Measurements from ENCODE around the gene SLC25A45.
"Not testable (repeated sequence)": the region's sequence is repeated elsewhere in the genome, so short reads cannot be mapped to it uniquely, and the experiment has no call there.

Gene SLC25A45

GRCh38 chr11:65356394-65356972 lies 26.0 kb downstream of the SLC25A45 start:
- no peak for DNase-seq

GRCh38 chr11:65355776-65356393 lies 26.6 kb downstream of the SLC25A45 start:
- DNase-seq: peak in 1 of 2 donors; percentile 28

- no peak for DNase-seq
Measured at GRCh38 chr11:65355013-65355775, 27.3 kb downstream of the SLC25A45 start.

GRCh38 chr11:65354265-65355012 lies 28.0 kb downstream of the SLC25A45 start, which contains the start of gene TIGD3:
TSS of gene TIGD3 (plus strand) at chr11:65354751. CDS start at chr11:65355809, 1,058 bp downstream.
- DNase-seq: peak; percentile 96 to 97

- peak in 1 of 2 donors; percentile 73 for DNase-seq
Measured at GRCh38 chr11:65353900-65354264, 28.6 kb downstream of the SLC25A45 start.

- DNase-seq: no peak
Measured at GRCh38 chr11:65353376-65353775, 29.1 kb downstream of the SLC25A45 start.

- peak in 1 of 2 donors; percentile 35 for DNase-seq
Measured at GRCh38 chr11:65352783-65353182, 29.7 kb downstream of the SLC25A45 start.

- no peak for DNase-seq
Measured at GRCh38 chr11:65351511-65351910, 30.9 kb downstream of the SLC25A45 start.

GRCh38 chr11:65341856-65342255 lies 40.6 kb downstream of the SLC25A45 start:
- DNase-seq: no peak

- DNase-seq: no peak
Measured at GRCh38 chr11:65340226-65340625, 42.2 kb downstream of the SLC25A45 start.

- DNase-seq: no peak
Measured at GRCh38 chr11:65338676-65339075, 43.8 kb downstream of the SLC25A45 start.

- no peak for DNase-seq
Measured at GRCh38 chr11:65334696-65335295, 47.6 kb downstream of the SLC25A45 start.

- DNase-seq: not testable (repeated sequence)
Measured at GRCh38 chr11:65332591-65332990, 49.9 kb downstream of the SLC25A45 start.

GRCh38 chr11:65330544-65330943 lies 51.9 kb downstream of the SLC25A45 start:
- no peak for DNase-seq

GRCh38 chr11:65329944-65330403 lies 52.5 kb downstream of the SLC25A45 start:
- DNase-seq: peak; percentile 75 to 81

GRCh38 chr11:65329478-65329877 lies 53.0 kb downstream of the SLC25A45 start:
- DNase-seq: no peak

- no peak for DNase-seq
Measured at GRCh38 chr11:65327021-65327420, 55.4 kb downstream of the SLC25A45 start.

GRCh38 chr11:65325435-65325834 lies 57.0 kb downstream of the SLC25A45 start:
- DNase-seq: no peak
